Uterus (tissue), 4 donors: ENCODE measurements around the gene BCAT1. TPM values are rescaled to one million over a fixed set of nuclear protein-coding genes. Genes with fewer than 3 reads are reported as not detected.

Source experiments
- DNase-seq, 2 donors: peaks; one replicate each; pipeline ENCODE4 v3.0.0-alpha.2; 2019 to 2020
- H3K27ac ChIP-seq, 2 donors: fragments of 200-600 bp; sonication (generic); 1 replicate in 1 of 2; 2 replicates in 1 of 2; pipeline ENCODE4 v1.5.1; 2016 to 2018
- H3K27me3 ChIP-seq, 2 donors: fragments of 200-600 bp; sonication (generic); one replicate each; pipeline ENCODE4 v1.5.1; 2018 to 2019; ENCODE audit warnings: control low read depth in 1 of 2
- H3K36me3 ChIP-seq, 2 donors: fragments of 200-600 bp; sonication (generic); one replicate each; pipeline ENCODE4 v1.5.1; 2019; ENCODE audit warnings: control low read depth in 1 of 2
- H3K4me1 ChIP-seq, 2 donors: fragments of 200-600 bp; sonication (generic); one replicate each; pipeline ENCODE4 v1.5.1; 2018 to 2019; ENCODE audit warnings: control low read depth in 1 of 2
- H3K4me3 ChIP-seq, 2 donors: fragments of 200-600 bp; sonication (generic); 1 replicate in 1 of 2; 2 replicates in 1 of 2; pipeline ENCODE4 v1.5.1; 2018 to 2019; ENCODE audit warnings: mild to moderate bottlenecking in 1 of 2
- H3K9me3 ChIP-seq, 2 donors: fragments of 200-600 bp; sonication (generic); one replicate each; pipeline ENCODE4 v1.5.1; 2019; ENCODE audit warnings: control low read depth in 1 of 2
- POLR2A ChIP-seq, 2 donors: fragments of 450-650 bp; IDR thresholded peaks; one replicate each; pipeline ENCODE4 v1.6.1; 2016; ENCODE audit warnings: antibody characterized with exemption in 2 of 2, mild to moderate bottlenecking in 1 of 2, moderate library complexity in 1 of 2
- intact Hi-C: fragments of 100-400 bp; cut with DNase I; formaldehyde crosslinking; loops from one replicate; pipeline ENCODE4 v1.15.1; 2023; ENCODE audit warnings: low total_unique reads
- total RNA-seq, 4 donors: library from RNA; depleted of rRNA in 3 of 4; stranded (reverse); fragments of >200 nt in 3 of 4; gene quantifications; one replicate each; pipeline versions ENCODE4 v1.1.0 to v1.2.4, GENCODE V29; 2014 to 2023
- TF ChIP-seq, protein P1 (sequence below), 4 experiments: fragments of 200-600 bp in 2 of 4; fragments of 450-650 bp in 2 of 4; sonication (generic) in 2 of 4; IDR thresholded peaks; one replicate each; pipeline ENCODE4 v1.5.1; 2016 to 2019; ENCODE audit warnings: antibody characterized with exemption in 4 of 4, mild to moderate bottlenecking in 2 of 4, moderate library complexity in 1 of 4
- donor health status: DM: yes; HTN: yes; CAD: no.

BCAT1 gene
- total RNA-seq, 4 donors from 2014 or later, result 23.6 to 221 (median 59.7) TPM

DNA sequence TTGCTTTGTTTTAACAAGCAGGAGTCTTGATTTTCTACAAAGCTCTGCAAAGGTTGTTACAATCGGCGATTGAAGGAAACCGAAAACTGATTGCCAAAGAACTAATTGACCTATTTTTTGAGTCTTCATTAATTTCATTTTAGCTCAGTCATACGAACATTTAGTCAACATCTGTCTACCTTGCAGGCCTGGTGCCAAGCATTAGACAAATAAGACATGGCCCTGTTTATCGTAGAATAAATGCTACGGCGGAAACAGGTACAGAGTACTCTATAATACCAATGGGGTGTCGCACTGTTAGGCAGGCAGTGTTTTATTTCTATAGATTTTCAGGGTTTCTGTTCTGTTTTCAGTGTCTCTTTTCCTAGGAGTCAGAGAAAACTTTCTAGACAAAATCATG lies 171.5 kb downstream of the BCAT1 start:
- H3K27me3 ChIP-seq, result no peaks in the 10 kb centered on the region

DNA sequence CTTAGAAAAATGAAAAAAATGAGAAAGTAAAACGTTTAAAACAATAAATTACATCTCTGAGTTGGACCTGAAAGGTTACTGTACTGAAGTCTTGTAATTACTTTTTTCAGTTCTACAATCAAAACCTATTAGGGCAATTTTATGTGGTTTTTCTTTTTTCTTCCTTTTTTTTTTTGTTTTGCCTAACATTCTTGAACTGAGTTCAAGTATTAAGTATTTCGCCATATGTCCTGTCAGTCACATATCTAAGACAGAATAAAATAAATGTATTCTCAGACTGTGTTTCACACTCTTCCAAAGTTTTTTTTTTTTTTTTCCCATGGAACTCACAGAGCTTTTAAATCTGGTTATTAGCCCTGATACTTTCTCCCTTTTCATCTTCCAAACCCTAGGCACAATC lies 172.0 kb downstream of the BCAT1 start:
- Histone ChIP-seq H3K4me1 (no peaks in the 10 kb centered on the region), H3K36me3 (no peaks in the 10 kb centered on the region), H3K27me3 (no peaks in the 10 kb centered on the region), H3K4me3 (no peak overlapping the region), H3K9me3 (no peaks in the 10 kb centered on the region), H3K27ac (no peak overlapping the region)
- intact Hi-C loops, result no loop called here
- no peak for TF ChIP-seq POLR2A (IDR thresholded peaks at IDR 0.05)
- TF ChIP-seq, protein P1, sequence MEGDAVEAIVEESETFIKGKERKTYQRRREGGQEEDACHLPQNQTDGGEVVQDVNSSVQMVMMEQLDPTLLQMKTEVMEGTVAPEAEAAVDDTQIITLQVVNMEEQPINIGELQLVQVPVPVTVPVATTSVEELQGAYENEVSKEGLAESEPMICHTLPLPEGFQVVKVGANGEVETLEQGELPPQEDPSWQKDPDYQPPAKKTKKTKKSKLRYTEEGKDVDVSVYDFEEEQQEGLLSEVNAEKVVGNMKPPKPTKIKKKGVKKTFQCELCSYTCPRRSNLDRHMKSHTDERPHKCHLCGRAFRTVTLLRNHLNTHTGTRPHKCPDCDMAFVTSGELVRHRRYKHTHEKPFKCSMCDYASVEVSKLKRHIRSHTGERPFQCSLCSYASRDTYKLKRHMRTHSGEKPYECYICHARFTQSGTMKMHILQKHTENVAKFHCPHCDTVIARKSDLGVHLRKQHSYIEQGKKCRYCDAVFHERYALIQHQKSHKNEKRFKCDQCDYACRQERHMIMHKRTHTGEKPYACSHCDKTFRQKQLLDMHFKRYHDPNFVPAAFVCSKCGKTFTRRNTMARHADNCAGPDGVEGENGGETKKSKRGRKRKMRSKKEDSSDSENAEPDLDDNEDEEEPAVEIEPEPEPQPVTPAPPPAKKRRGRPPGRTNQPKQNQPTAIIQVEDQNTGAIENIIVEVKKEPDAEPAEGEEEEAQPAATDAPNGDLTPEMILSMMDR (IDR thresholded peaks at IDR 0.05), result no peak
- no peak for DNase-seq

More for the DNA sequence above, 171.5 kb downstream of the BCAT1 start:
- intact Hi-C loops, result no loop called here
- H3K9me3 ChIP-seq, result no peaks in the 10 kb centered on the region
- no peak for DNase-seq
- no peak overlapping the region for H3K27ac ChIP-seq
- no peaks in the 10 kb centered on the region for H3K36me3 ChIP-seq
- TF ChIP-seq, protein P1 (IDR thresholded peaks at IDR 0.05), result no peak
- TF ChIP-seq POLR2A (IDR thresholded peaks at IDR 0.05), result no peak
- no peaks in the 10 kb centered on the region for H3K4me1 ChIP-seq
- H3K4me3 ChIP-seq, result no peak overlapping the region

DNA sequence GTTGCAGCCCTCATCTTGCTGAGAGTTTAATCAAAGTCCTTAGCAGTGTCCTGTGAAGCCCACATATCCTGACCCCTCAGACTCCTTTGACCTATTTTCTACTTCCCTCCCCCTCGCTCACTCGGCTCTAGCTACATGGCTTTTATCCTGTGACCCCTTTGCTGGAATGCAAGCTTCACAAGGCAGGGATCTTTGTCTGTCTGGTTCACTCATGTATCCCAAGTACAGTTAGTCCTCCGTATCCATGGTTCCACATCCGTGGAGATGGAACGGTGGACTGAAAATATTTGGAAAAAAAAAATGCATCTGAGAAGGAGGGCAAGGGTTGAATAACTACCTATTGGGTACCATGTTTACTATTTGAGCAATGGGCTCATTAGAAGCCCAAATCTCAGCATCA lies 173.8 kb downstream of the BCAT1 start:
- no peaks in the 10 kb centered on the region for H3K27me3 ChIP-seq
- no peaks in the 10 kb centered on the region for H3K36me3 ChIP-seq
- intact Hi-C loops, result no loop called here
- DNase-seq, result no peak
- no peak overlapping the region for H3K27ac ChIP-seq
- no peak overlapping the region for H3K4me3 ChIP-seq
- TF ChIP-seq POLR2A (IDR thresholded peaks at IDR 0.05), result no peak
- TF ChIP-seq, protein P1 (IDR thresholded peaks at IDR 0.05), result no peak
- H3K9me3 ChIP-seq, result no peaks in the 10 kb centered on the region
- H3K4me1 ChIP-seq, result no peaks in the 10 kb centered on the region

DNA sequence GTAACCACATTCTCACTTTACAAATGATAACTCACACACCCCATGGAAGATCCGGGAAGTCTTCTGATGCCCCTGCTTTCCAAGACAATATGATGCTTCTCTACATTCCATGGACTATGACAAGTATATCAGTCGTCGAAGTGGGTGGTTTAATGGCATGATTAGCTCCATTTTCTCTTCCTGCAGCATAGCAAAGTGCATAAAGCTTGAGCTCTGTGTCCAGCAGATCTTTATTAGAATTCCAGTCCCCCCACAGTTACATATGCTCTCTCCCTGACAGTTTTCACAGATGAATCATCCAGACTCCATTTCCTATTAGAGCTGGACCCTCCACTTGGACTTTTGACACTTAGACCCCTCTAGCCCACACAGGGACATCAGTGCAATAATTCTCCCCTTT lies 174.9 kb downstream of the BCAT1 start:
- DNase-seq, result no peak
- Histone ChIP-seq H3K27ac (no peak overlapping the region), H3K9me3 (no peaks in the 10 kb centered on the region), H3K4me3 (no peak overlapping the region), H3K27me3 (no peaks in the 10 kb centered on the region), H3K36me3 (no peaks in the 10 kb centered on the region), H3K4me1 (no peaks in the 10 kb centered on the region)
- intact Hi-C loops, result no loop called here
- TF ChIP-seq, protein P1 (IDR thresholded peaks at IDR 0.05), result no peak
- TF ChIP-seq POLR2A (IDR thresholded peaks at IDR 0.05), result no peak

DNA sequence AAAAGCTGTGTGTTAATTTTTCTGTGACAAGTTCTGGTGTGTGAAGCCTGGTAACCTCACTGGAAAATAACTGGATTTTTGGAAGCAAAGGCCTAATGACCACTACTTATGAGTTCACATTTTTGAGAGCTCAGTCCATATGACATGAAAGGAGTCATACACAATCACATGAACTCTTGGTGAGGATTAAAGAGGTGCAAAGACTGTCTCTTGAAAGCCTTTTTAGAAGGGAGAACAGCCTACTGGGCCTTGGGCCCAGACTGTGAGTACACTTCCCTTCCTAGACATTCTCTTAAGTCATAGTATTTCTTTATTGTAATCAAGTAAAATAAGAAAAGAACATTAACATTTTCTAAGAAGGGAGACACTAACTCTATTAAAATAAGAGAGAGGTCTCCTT lies 176.1 kb downstream of the BCAT1 start:
- Histone ChIP-seq H3K27ac (no peak overlapping the region), H3K4me3 (no peak overlapping the region), H3K36me3 (no peaks in the 10 kb centered on the region), H3K4me1 (no peaks in the 10 kb centered on the region), H3K9me3 (no peaks in the 10 kb centered on the region), H3K27me3 (no peaks in the 10 kb centered on the region)
- TF ChIP-seq, protein P1 (IDR thresholded peaks at IDR 0.05), result no peak
- TF ChIP-seq POLR2A (IDR thresholded peaks at IDR 0.05), result no peak
- intact Hi-C loops, result no loop called here
- DNase-seq, result no peak
